GM18951 (cell line): ENCODE measurements around the gene TCEA3.
A peak's percentile ranks its signal among the peaks of the same experiment; 100 is the strongest.

ENCODE experiments used
- POLR2A ChIP-seq: IDR thresholded peaks from 4 replicates; pipeline ENCODE4 v1.6.1; 2011; ENCODE audit warnings: mild to moderate bottlenecking; ENCODE audit not compliant: insufficient read length, insufficient read depth; ENCODE audit errors: extremely low read depth
- in situ Hi-C: fragments of 300-500 bp; cut with MboI; formaldehyde crosslinking; loops from one replicate; pipeline ENCODE4 v1.12.0; 2022; ENCODE audit warnings: low sequenced_read_pairs, mixed read lengths, inconsistent platforms; ENCODE audit not compliant: unreplicated experiment

TCEA3 gene

GRCh38 chr1:23344987-23345472 is 79.5 kb downstream of the TCEA3 start:
- no peak for TF ChIP-seq POLR2A

GRCh38 chr1:23344111-23344986 is 80.2 kb downstream of the TCEA3 start, which contains the start of gene HNRNPR:
Gene HNRNPR (minus strand): TSS chr1:23344284. CDS start chr1:23341008, 3,276 bp downstream.
- peak; percentile 85 for TF ChIP-seq POLR2A
- in situ Hi-C loops: no loop called here

More at GRCh38 chr1:23344987-23345472, 79.5 kb downstream of the TCEA3 start:
- in situ Hi-C loops: no loop called here

- in situ Hi-C loops: no loop called here
- TF ChIP-seq POLR2A: no peak
Observed at GRCh38 chr1:23343221-23344110, 81.1 kb downstream of the TCEA3 start.

- TF ChIP-seq POLR2A: no peak
- in situ Hi-C loops: no loop called here
Observed at GRCh38 chr1:23341931-23342692, 82.4 kb downstream of the TCEA3 start.

GRCh38 chr1:23339632-23340031 is 84.9 kb downstream of the TCEA3 start:
- in situ Hi-C loops: no loop called here
- no peak for TF ChIP-seq POLR2A

GRCh38 chr1:23337869-23338268 is 86.7 kb downstream of the TCEA3 start:
- in situ Hi-C loops: no loop called here
- no peak for TF ChIP-seq POLR2A

GRCh38 chr1:23331713-23332112 is 92.8 kb downstream of the TCEA3 start:
- TF ChIP-seq POLR2A: no peak
- in situ Hi-C loops: no loop called here
